ENCODE data around the gene RHBDD1. TPM values are rescaled to one million over a fixed set of nuclear protein-coding genes. Genes with fewer than 3 reads are reported as not detected.

Gene RHBDD1
- total and polyA plus RNA-seq, 2 experiments from 2014 or later: 24.3 to 33.7 TPM

DNA sequence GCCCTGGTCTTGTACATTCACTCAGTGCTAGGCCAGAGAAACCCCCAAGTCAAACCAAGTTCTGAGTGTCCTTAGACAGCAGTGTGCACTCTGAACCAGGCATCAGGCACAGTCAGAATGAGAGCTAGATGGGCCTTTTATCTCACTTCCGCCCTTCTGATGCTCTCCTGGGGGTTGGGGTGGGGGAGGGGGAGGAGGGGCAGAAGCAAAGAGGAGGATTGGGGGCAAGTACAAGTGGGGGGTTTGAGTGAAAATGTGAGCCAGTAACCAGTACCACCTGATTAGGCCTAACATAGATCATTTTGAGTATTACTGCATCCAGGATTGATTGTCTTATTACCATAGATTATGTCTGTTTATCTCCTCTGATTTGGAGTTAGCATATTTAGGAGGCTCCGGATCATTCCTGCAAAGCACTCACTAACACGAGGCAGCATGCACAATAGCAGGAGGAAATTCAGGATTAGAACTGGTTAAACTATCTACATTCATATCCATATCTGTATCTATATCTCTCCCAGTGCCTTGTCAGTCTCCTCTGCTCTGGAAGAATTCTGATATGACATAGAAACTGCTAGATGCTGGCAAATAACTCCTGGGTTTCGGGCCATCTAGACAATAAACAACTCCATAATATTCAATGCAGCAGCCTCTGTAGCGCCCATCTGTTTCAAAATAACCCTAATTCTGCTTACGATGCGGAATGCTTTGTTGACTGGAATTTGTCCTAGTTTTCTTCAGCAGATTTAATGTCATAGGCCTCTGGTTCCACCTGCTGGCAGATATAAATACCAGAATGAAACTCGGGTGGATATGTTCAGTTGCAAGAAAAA lies 149.1 kb downstream of the RHBDD1 start:
- Histone ChIP-seq H2AFZ (peak overlapping the region; percentile 33; the same call in 1 of the 2 replicates), H4K20me1 (ENCODE audit: insufficient read depth) (no peaks in the 10 kb centered on the region)

DNA sequence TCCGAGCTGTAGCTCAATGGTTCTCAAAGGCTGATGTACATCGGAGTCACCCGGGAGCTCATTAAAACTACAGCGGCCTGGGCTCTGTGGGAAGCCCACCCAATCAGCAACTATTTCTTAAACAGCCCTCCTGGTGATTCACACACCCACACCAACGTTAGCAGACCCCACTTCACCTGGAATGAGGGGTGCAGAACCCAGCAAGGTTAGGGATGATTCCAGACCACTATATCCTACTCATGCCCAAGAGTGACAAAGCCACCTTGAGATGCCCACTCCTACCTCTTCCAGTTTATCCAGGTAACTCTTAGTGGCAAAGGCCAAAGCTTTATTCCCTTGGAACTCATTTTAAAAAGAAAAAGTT lies 149.7 kb downstream of the RHBDD1 start:
- Histone ChIP-seq H3K79me2 (ENCODE audit: insufficient read depth) (no peaks in the 10 kb centered on the region), H4K20me1 (ENCODE audit: insufficient read depth) (no peaks in the 10 kb centered on the region), H3K4me1 (ENCODE audit: insufficient read depth) (peaks cover 4% of the 10 kb centered on the region), H3K36me3 (ENCODE audit: low read depth) (no peaks in the 10 kb centered on the region), H3F3A (ENCODE audit: insufficient read depth) (no peaks in the 10 kb centered on the region), H3K27ac (no peak overlapping the region), H3K4me2 (ENCODE audit: unreplicated experiment) (no peak overlapping the region), H3K4me3 (no peak overlapping the region), H3K9me3 (ENCODE audit: low read depth) (no peaks in the 10 kb centered on the region), H3K9me2 (ENCODE audit: insufficient read depth) (no peaks in the 10 kb centered on the region), H3K27me3 (replicated peaks; ENCODE audit: insufficient read depth) (no peaks in the 10 kb centered on the region), H3K9ac (no peak overlapping the region), H2AFZ (no peak overlapping the region)
- TF ChIP-seq EZH2phosphoT487 (IDR thresholded peaks at IDR 0.05; ENCODE audit: insufficient read depth, low read depth) (no peak), EZH2 (IDR thresholded peaks at IDR 0.05; ENCODE audit: insufficient read depth, poor library complexity, severe bottlenecking) (no peak)
- 4 to 10% methylated on average over 5 of the region's 5 CpGs for WGBS, 2 experiments (ENCODE audit: low coverage in 1 of 2, low lambda C conversion rate in 2 of 2, missing lambda C conversion rate in 2 of 2)
- in situ Hi-C loops (cut with MboI): loop anchor here (5.0 to 25.0 kb wide), 2 partner anchors 1098 to 1308 kb away; no protein-coding TSS in a partner anchor
- no peak for DNase-seq

More for the DNA sequence above, 149.1 kb downstream of the RHBDD1 start:
- peak; percentile 89 for DNase-seq
- H3K27ac ChIP-seq: no peak overlapping the region
- H3K27me3 ChIP-seq (replicated peaks; ENCODE audit: insufficient read depth): no peaks in the 10 kb centered on the region
- no peaks in the 10 kb centered on the region for H3K79me2 ChIP-seq (ENCODE audit: insufficient read depth)
- H3K36me3 ChIP-seq (ENCODE audit: low read depth): no peaks in the 10 kb centered on the region
- peaks cover 4% of the 10 kb centered on the region for H3K4me1 ChIP-seq (ENCODE audit: insufficient read depth)
- TF ChIP-seq EZH2 (IDR thresholded peaks at IDR 0.05; ENCODE audit: insufficient read depth, poor library complexity, severe bottlenecking) (no peak), EZH2phosphoT487 (IDR thresholded peaks at IDR 0.05; ENCODE audit: insufficient read depth, low read depth) (no peak)
- 6 to 8% methylated on average over 8 of the region's 8 CpGs for WGBS, 2 experiments (ENCODE audit: low coverage in 1 of 2, low lambda C conversion rate in 2 of 2, missing lambda C conversion rate in 2 of 2)
- peak overlapping the region; percentile 24 for H3K4me2 ChIP-seq (ENCODE audit: unreplicated experiment)
- in situ Hi-C loops (cut with MboI): loop anchor here (5.0 to 25.0 kb wide), 2 partner anchors 1098 to 1308 kb away; no protein-coding TSS in a partner anchor
- H3F3A ChIP-seq (ENCODE audit: insufficient read depth): no peaks in the 10 kb centered on the region
- no peaks in the 10 kb centered on the region for H3K9me2 ChIP-seq (ENCODE audit: insufficient read depth)
- no peak overlapping the region for H3K9ac ChIP-seq
- H3K4me3 ChIP-seq: no peak overlapping the region
- no peaks in the 10 kb centered on the region for H3K9me3 ChIP-seq (ENCODE audit: low read depth)

DNA sequence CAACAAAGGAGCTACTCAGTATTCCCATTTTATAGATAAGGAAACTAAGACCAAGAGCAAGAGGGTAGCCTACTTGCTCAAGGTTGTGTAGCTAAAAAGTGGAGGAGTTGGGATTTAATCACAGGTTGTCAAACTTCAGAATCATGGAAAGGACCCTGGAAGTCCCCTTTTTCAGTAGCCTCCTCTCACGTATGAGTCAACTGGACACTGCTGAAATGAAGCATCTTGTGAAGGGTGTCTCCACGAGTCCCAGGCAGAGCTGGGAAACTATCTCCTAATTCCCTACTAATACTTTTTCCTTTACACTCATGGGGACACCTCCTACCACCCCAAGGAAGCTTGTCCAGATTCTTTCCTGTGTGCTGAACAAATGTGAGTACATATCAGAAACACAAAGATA lies 155.8 kb downstream of the RHBDD1 start:
- Histone ChIP-seq H2AFZ (no peak overlapping the region), H3F3A (ENCODE audit: insufficient read depth) (peaks cover 12% of the 10 kb centered on the region), H3K4me2 (ENCODE audit: unreplicated experiment) (no peak overlapping the region), H3K4me1 (ENCODE audit: insufficient read depth) (peaks cover 20% of the 10 kb centered on the region), H3K27me3 (replicated peaks; ENCODE audit: insufficient read depth) (no peaks in the 10 kb centered on the region), H3K9me2 (ENCODE audit: insufficient read depth) (no peaks in the 10 kb centered on the region), H3K27ac (no peak overlapping the region), H3K36me3 (ENCODE audit: low read depth) (no peaks in the 10 kb centered on the region), H3K9me3 (ENCODE audit: low read depth) (no peaks in the 10 kb centered on the region), H3K4me3 (no peak overlapping the region), H3K9ac (no peak overlapping the region), H3K79me2 (ENCODE audit: insufficient read depth) (no peaks in the 10 kb centered on the region), H4K20me1 (ENCODE audit: insufficient read depth) (no peaks in the 10 kb centered on the region)
- WGBS, 2 experiments (ENCODE audit: low coverage in 1 of 2, low lambda C conversion rate in 2 of 2, missing lambda C conversion rate in 2 of 2): 86 to 87% methylated on average over 2 of the region's 2 CpGs
- DNase-seq: no peak
- TF ChIP-seq EZH2phosphoT487 (IDR thresholded peaks at IDR 0.05; ENCODE audit: insufficient read depth, low read depth) (no peak), EZH2 (IDR thresholded peaks at IDR 0.05; ENCODE audit: insufficient read depth, poor library complexity, severe bottlenecking) (no peak)
- in situ Hi-C loops (cut with MboI): loop anchor here (25.0 kb wide), 1 partner anchor 1104 kb away; no protein-coding TSS in a partner anchor

DNA sequence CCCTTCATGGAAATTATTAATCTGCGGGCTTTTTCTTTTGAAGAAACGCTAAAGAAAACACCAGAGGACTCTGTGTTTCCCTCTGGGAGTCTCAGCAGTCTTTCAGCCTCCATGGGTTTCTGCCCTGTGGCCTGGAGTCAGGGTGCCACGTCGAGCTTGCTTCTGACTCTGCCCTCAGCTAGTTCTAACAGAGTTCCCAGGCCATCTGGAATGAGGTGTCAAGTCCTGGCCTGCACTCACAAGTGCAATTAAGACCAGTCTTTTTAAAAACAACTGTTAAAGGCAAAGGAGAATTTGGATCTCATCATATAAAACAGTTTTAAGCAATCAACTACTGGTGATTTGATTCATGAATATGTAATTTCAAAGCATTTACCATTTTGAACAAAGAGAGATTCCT lies 157.3 kb downstream of the RHBDD1 start:
- Histone ChIP-seq H3K9me3 (ENCODE audit: low read depth) (no peaks in the 10 kb centered on the region), H2AFZ (no peak overlapping the region), H3K9me2 (ENCODE audit: insufficient read depth) (no peaks in the 10 kb centered on the region), H3K27me3 (replicated peaks; ENCODE audit: insufficient read depth) (no peaks in the 10 kb centered on the region), H3K9ac (no peak overlapping the region), H3K27ac (no peak overlapping the region), H3F3A (ENCODE audit: insufficient read depth) (peaks cover 12% of the 10 kb centered on the region), H3K4me2 (ENCODE audit: unreplicated experiment) (no peak overlapping the region), H3K4me3 (no peak overlapping the region), H3K4me1 (ENCODE audit: insufficient read depth) (peaks cover 20% of the 10 kb centered on the region), H4K20me1 (ENCODE audit: insufficient read depth) (no peaks in the 10 kb centered on the region), H3K79me2 (ENCODE audit: insufficient read depth) (no peaks in the 10 kb centered on the region), H3K36me3 (ENCODE audit: low read depth) (no peaks in the 10 kb centered on the region)
- in situ Hi-C loops (cut with MboI): loop anchor here (25.0 kb wide), 1 partner anchor 1106 kb away; no protein-coding TSS in a partner anchor
- no peak for TF ChIP-seq EZH2phosphoT487 (IDR thresholded peaks at IDR 0.05; ENCODE audit: insufficient read depth, low read depth)
- TF ChIP-seq EZH2 (IDR thresholded peaks at IDR 0.05; ENCODE audit: insufficient read depth, poor library complexity, severe bottlenecking): no peak
- DNase-seq: no peak
- WGBS, 2 experiments (ENCODE audit: low coverage in 1 of 2, low lambda C conversion rate in 2 of 2, missing lambda C conversion rate in 2 of 2): 34 to 38% methylated on average over 4 of the region's 4 CpGs

Measured in GM23248 (cell line).